Breast epithelium (tissue), 4 donors: ENCODE measurements around the gene MCF2L2. TPM values are rescaled to one million over a fixed set of nuclear protein-coding genes. Genes with fewer than 3 reads are reported as not detected.

Experiments used
- DNase-seq, 2 donors: peaks; one replicate each; pipeline ENCODE4 v3.0.0-alpha.2; 2019; ENCODE audit warnings: low spot score in 2 of 2
- H3K27ac ChIP-seq, 2 donors: fragments of 200-600 bp; sonication (generic) in 1 of 2; one replicate each; pipeline ENCODE4 v1.5.1; 2016 to 2019; ENCODE audit warnings: mild to moderate bottlenecking in 1 of 2
- H3K27me3 ChIP-seq, 2 donors: fragments of 200-600 bp; sonication (generic) in 1 of 2; one replicate each; pipeline versions ENCODE4 v1.5.1 to v1.6.0; 2017 to 2019; ENCODE audit warnings: control low read depth in 1 of 2, mild to moderate bottlenecking in 1 of 2
- H3K36me3 ChIP-seq: fragments of 200-600 bp; one replicate; pipeline ENCODE4 v1.5.1; 2019
- H3K4me1 ChIP-seq, 2 donors: fragments of 200-600 bp; sonication (generic); one replicate each; pipeline ENCODE4 v1.5.1; 2016 to 2019; ENCODE audit warnings: control low read depth in 1 of 2
- H3K4me3 ChIP-seq, 3 donors: fragments of 200-600 bp; sonication (generic); 1 replicate in 2 of 3; 2 replicates in 1 of 3; pipeline ENCODE4 v1.5.1; 2016 to 2019; ENCODE audit warnings: mild to moderate bottlenecking in 3 of 3, moderate library complexity in 2 of 3
- H3K9me3 ChIP-seq, 2 donors: fragments of 200-600 bp; sonication (generic) in 1 of 2; one replicate each; pipeline ENCODE4 v1.5.1; 2016 to 2019; ENCODE audit warnings: control low read depth in 1 of 2
- POLR2A ChIP-seq: fragments of 450-650 bp; IDR thresholded peaks from one replicate; pipeline ENCODE4 v1.6.1; 2016; ENCODE audit warnings: antibody characterized with exemption, mild to moderate bottlenecking, moderate library complexity
- POLR2AphosphoS5 ChIP-seq, 3 donors: sonication (generic); formaldehyde crosslinking; IDR thresholded peaks; one replicate each; pipeline ENCODE4 v1.6.1; 2017; ENCODE audit warnings: antibody characterized with exemption in 3 of 3
- intact Hi-C: fragments of 100-400 bp; cut with DNase I; formaldehyde crosslinking; loops from one replicate; pipeline ENCODE4 v1.15.1; 2023; ENCODE audit warnings: low total_unique reads
- total RNA-seq, 3 donors: library from RNA; depleted of rRNA; stranded (reverse); fragments of >200 nt; gene quantifications; one replicate each; pipeline ENCODE4 v1.1.0, GENCODE V29; 2016
- TF ChIP-seq, protein P1 (sequence below), 3 donors: fragments of 450-650 bp; IDR thresholded peaks; one replicate each; pipeline ENCODE4 v1.5.1; 2016 to 2017; ENCODE audit warnings: antibody characterized with exemption in 3 of 3, mild to moderate bottlenecking in 3 of 3, moderate library complexity in 3 of 3

The MCF2L2 gene
- total RNA-seq, 3 donors from 2014 or later: 0.64 to 1.5 (median 1.3) TPM

DNA sequence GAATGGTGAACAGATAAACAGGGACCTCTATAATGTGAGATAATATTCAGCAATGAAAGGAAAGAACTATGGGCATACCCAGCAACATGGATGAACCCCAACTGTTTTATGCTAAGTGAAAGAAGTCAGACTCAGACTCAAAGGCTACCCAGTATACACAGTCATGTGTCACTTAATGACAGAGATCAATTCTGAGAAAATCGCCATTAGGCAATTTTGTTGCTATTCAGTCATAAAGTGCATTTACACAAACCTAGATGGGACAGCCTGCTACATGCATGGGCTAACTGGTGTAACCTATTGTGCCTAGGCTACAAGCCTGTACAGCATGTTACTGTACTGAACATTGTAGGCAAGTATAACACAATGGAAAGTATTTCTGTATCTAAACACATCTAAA is 98.9 kb downstream of the MCF2L2 start:
- Histone ChIP-seq H3K4me3 (no peak overlapping the region), H3K4me1 (no peaks in the 10 kb centered on the region), H3K9me3 (no peaks in the 10 kb centered on the region), H3K27ac (no peak overlapping the region), H3K27me3 (no peaks in the 10 kb centered on the region), H3K36me3 (no peaks in the 10 kb centered on the region)
- intact Hi-C loops: no loop called here
- TF ChIP-seq POLR2AphosphoS5 (IDR thresholded peaks at IDR 0.05) (no peak), POLR2A (no peak)
- TF ChIP-seq, protein P1, sequence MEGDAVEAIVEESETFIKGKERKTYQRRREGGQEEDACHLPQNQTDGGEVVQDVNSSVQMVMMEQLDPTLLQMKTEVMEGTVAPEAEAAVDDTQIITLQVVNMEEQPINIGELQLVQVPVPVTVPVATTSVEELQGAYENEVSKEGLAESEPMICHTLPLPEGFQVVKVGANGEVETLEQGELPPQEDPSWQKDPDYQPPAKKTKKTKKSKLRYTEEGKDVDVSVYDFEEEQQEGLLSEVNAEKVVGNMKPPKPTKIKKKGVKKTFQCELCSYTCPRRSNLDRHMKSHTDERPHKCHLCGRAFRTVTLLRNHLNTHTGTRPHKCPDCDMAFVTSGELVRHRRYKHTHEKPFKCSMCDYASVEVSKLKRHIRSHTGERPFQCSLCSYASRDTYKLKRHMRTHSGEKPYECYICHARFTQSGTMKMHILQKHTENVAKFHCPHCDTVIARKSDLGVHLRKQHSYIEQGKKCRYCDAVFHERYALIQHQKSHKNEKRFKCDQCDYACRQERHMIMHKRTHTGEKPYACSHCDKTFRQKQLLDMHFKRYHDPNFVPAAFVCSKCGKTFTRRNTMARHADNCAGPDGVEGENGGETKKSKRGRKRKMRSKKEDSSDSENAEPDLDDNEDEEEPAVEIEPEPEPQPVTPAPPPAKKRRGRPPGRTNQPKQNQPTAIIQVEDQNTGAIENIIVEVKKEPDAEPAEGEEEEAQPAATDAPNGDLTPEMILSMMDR (IDR thresholded peaks at IDR 0.05): no peak
- DNase-seq: no peak

- no peaks in the 10 kb centered on the region for H3K36me3 ChIP-seq
- intact Hi-C loops: no loop called here
- no peak for TF ChIP-seq POLR2AphosphoS5 (IDR thresholded peaks at IDR 0.05)
- TF ChIP-seq, protein P1 (IDR thresholded peaks at IDR 0.05): no peak
Measured at GRCh38 chr3:183328823-183329222, 99.6 kb downstream of the MCF2L2 start.

DNA sequence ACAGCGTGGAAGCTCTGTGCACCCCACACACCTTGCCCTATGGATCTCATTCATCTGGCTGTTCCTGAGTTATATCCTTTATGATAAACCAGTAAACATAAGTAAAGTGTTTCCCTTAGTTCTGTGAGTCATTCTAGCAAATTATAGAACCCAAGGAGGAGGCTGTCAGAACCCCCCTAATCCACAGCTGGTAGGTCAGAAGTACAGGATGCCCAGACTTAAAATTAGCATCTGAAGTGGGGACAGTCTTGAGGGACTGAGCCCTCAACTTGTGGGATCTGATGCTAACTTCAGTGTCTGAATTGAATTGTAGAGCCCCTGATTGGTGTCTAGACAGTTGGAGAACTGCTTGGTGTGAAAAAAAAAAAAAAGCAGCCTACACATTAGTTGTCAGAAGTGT is 100.3 kb downstream of the MCF2L2 start:
- Histone ChIP-seq H3K27me3 (no peaks in the 10 kb centered on the region), H3K36me3 (no peaks in the 10 kb centered on the region), H3K4me1 (no peaks in the 10 kb centered on the region), H3K27ac (no peak overlapping the region), H3K9me3 (no peaks in the 10 kb centered on the region), H3K4me3 (no peak overlapping the region)
- TF ChIP-seq POLR2AphosphoS5 (IDR thresholded peaks at IDR 0.05): no peak
- TF ChIP-seq, protein P1 (IDR thresholded peaks at IDR 0.05): no peak
- TF ChIP-seq POLR2A: no peak
- no peak for DNase-seq
- intact Hi-C loops: no loop called here

More at GRCh38 chr3:183328823-183329222, 99.6 kb downstream of the MCF2L2 start:
- Histone ChIP-seq H3K4me3 (no peak overlapping the region), H3K4me1 (no peaks in the 10 kb centered on the region), H3K27me3 (no peaks in the 10 kb centered on the region), H3K27ac (no peak overlapping the region), H3K9me3 (no peaks in the 10 kb centered on the region)
- DNase-seq: no peak

GRCh38 chr3:183327343-183327742 is 101.1 kb downstream of the MCF2L2 start:
- H3K36me3 ChIP-seq: no peaks in the 10 kb centered on the region
- intact Hi-C loops: no loop called here
- H3K4me1 ChIP-seq: no peaks in the 10 kb centered on the region
- no peak for DNase-seq
- H3K27ac ChIP-seq: no peak overlapping the region
- no peak for TF ChIP-seq POLR2AphosphoS5 (IDR thresholded peaks at IDR 0.05)
- TF ChIP-seq, protein P1 (IDR thresholded peaks at IDR 0.05): peak in 1 of 3 donors; percentile 23
- no peak overlapping the region for H3K4me3 ChIP-seq
- no peaks in the 10 kb centered on the region for H3K27me3 ChIP-seq
- H3K9me3 ChIP-seq: no peaks in the 10 kb centered on the region

DNA sequence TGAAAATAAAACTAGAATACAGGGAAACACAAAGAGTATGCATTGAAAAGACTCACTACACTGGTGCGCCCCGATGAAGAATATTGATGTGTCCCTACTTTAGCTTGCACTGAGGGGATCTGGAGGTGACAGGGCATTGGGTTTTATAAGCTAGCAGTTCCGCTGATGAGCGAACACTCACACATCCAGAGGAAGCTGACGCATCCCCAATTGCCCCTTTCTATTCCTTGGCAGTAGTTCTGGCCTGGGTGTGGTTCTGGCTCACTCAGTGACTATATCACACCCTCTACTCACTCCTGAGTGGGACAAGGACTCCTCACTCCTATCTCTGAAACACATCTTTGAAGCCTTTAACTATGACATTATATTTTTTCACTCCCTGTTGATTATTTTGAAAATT is 104.3 kb downstream of the MCF2L2 start:
- no peak for DNase-seq
- TF ChIP-seq POLR2AphosphoS5 (IDR thresholded peaks at IDR 0.05): no peak
- TF ChIP-seq, protein P1 (IDR thresholded peaks at IDR 0.05): no peak
- TF ChIP-seq POLR2A: no peak
- Histone ChIP-seq H3K4me3 (no peak overlapping the region), H3K4me1 (no peaks in the 10 kb centered on the region), H3K27me3 (no peaks in the 10 kb centered on the region), H3K36me3 (no peaks in the 10 kb centered on the region), H3K9me3 (no peaks in the 10 kb centered on the region), H3K27ac (no peak overlapping the region)
- intact Hi-C loops: no loop called here
